Adipose tissue (tissue), 3 donors: ENCODE results near the gene ARHGEF28. TPM values are rescaled to one million over a fixed set of nuclear protein-coding genes. Genes with fewer than 3 reads are reported as not detected.

Source experiments
- H3K27ac ChIP-seq: one replicate; pipeline ENCODE4 v1.5.1; 2013; ENCODE audit warnings: low read depth, low read length
- WGBS, 3 donors: extraction: QIAGEN DNeasy Blood & Tissue Kit; methylation state at CpG; one replicate each; pipeline ENCODE4 v1.1.7; 2013; 5-methylcytosine and 5-hydroxymethylcytosine counted together
- polyA plus RNA-seq, 3 donors: library from polyadenylated mRNA; stranded (reverse); fragments of 200-250 nt; gene quantifications; one replicate each; pipeline ENCODE4 v1.2.3, GENCODE V29; 2013
- donor health status: healthy with polysubstance abuse.
- donor health status: Bipolar disorder and iron deficiency.
- donor health status: healthy.

The ARHGEF28 gene
- polyA plus RNA-seq, 3 donors, result 1.9 to 11.6 (median 5.5) TPM

GRCh38 chr5:73857446-73857845, 231.4 kb downstream of the ARHGEF28 start:
- H3K27ac ChIP-seq, result no peak overlapping the region
- 72 to 85% (median 81%) methylated on average over 3 of the region's 3 CpGs for WGBS, 3 donors

- H3K27ac ChIP-seq, result no peak overlapping the region
- WGBS, 3 donors, result 63 to 90% (median 83%) methylated on average over 4 of the region's 4 CpGs
These were observed 232.1 kb downstream of the ARHGEF28 start for GRCh38 chr5:73858054-73858453.

- 81 to 84% (median 82%) methylated on average over 3 of the region's 3 CpGs for WGBS, 3 donors
- no peak overlapping the region for H3K27ac ChIP-seq
These were observed 232.8 kb downstream of the ARHGEF28 start for GRCh38 chr5:73858776-73859175.

GRCh38 chr5:73859696-73860095, 233.7 kb downstream of the ARHGEF28 start:
- no peak overlapping the region for H3K27ac ChIP-seq
- 60 to 87% (median 61%) methylated on average over 5 of the region's 5 CpGs for WGBS, 3 donors

GRCh38 chr5:73861313-73861988, 235.5 kb downstream of the ARHGEF28 start:
- no peak overlapping the region for H3K27ac ChIP-seq
- WGBS, 3 donors, result 59 to 78% (median 64%) methylated on average over 4 of the region's 4 CpGs

GRCh38 chr5:73862796-73863195, 236.8 kb downstream of the ARHGEF28 start:
- H3K27ac ChIP-seq, result no peak overlapping the region

- H3K27ac ChIP-seq, result no peak overlapping the region
- 94 to 97% (median 95%) methylated on average over 3 of the region's 3 CpGs for WGBS, 3 donors
These were observed 237.9 kb downstream of the ARHGEF28 start for GRCh38 chr5:73863876-73864275.

- no peak overlapping the region for H3K27ac ChIP-seq
- 73 to 95% (median 84%) methylated on average over 1 of the region's 1 CpG for WGBS, 3 donors
These were observed 239.3 kb downstream of the ARHGEF28 start for GRCh38 chr5:73865315-73865714.

GRCh38 chr5:73867345-73868335, 241.6 kb downstream of the ARHGEF28 start:
- 83 to 93% (median 88%) methylated on average over 5 of the region's 5 CpGs for WGBS, 3 donors
- no peak overlapping the region for H3K27ac ChIP-seq

- no peak overlapping the region for H3K27ac ChIP-seq
These were observed 257.6 kb downstream of the ARHGEF28 start for GRCh38 chr5:73883646-73884045.

GRCh38 chr5:73887688-73888087, 261.7 kb downstream of the ARHGEF28 start:
- 95 to 97% (median 96%) methylated on average over 4 of the region's 4 CpGs for WGBS, 3 donors
- H3K27ac ChIP-seq, result no peak overlapping the region

More at GRCh38 chr5:73883646-73884045, 257.6 kb downstream of the ARHGEF28 start:
- WGBS, 3 donors, result 85 to 94% (median 91%) methylated on average over 7 of the region's 7 CpGs

- 95 to 96% (median 95%) methylated on average over 4 of the region's 4 CpGs for WGBS, 3 donors
- no peak overlapping the region for H3K27ac ChIP-seq
These were observed 264.6 kb downstream of the ARHGEF28 start for GRCh38 chr5:73890569-73890968.

- H3K27ac ChIP-seq, result no peak overlapping the region
- WGBS, 3 donors, result 95 to 98% (median 96%) methylated on average over 6 of the region's 6 CpGs
These were observed 266.2 kb downstream of the ARHGEF28 start for GRCh38 chr5:73892218-73892617.

GRCh38 chr5:73892806-73893205, 266.8 kb downstream of the ARHGEF28 start:
- WGBS, 3 donors, result 48 to 77% (median 60%) methylated on average over 1 of the region's 1 CpG
- H3K27ac ChIP-seq, result no peak overlapping the region

GRCh38 chr5:73893813-73894212, 267.8 kb downstream of the ARHGEF28 start:
- H3K27ac ChIP-seq, result no peak overlapping the region
- WGBS, 3 donors, result 74 to 90% (median 84%) methylated on average over 2 of the region's 2 CpGs

GRCh38 chr5:73894860-73895259, 268.9 kb downstream of the ARHGEF28 start:
- 85 to 95% (median 95%) methylated on average over 6 of the region's 6 CpGs for WGBS, 3 donors
- no peak overlapping the region for H3K27ac ChIP-seq

GRCh38 chr5:73895471-73895870, 269.5 kb downstream of the ARHGEF28 start:
- H3K27ac ChIP-seq, result no peak overlapping the region
- WGBS, 3 donors, result 69 to 88% (median 69%) methylated on average over 4 of the region's 4 CpGs

- 38 to 66% (median 65%) methylated on average over 3 of the region's 3 CpGs for WGBS, 3 donors
- no peak overlapping the region for H3K27ac ChIP-seq
These were observed 270.1 kb downstream of the ARHGEF28 start for GRCh38 chr5:73896097-73896496.

GRCh38 chr5:73896668-73897067, 270.7 kb downstream of the ARHGEF28 start:
- no peak overlapping the region for H3K27ac ChIP-seq
- WGBS, 3 donors, result 93 to 96% (median 94%) methylated on average over 12 of the region's 12 CpGs
